DLD1 (cell line): ENCODE data around the gene TNFSF11.

Source experiments
- in situ Hi-C: cut with HindIII; loops from 2 replicates; pipeline ENCODE4 v1.10.0; 2017; ENCODE audit warnings: low sequenced_read_pairs

The TNFSF11 gene

DNA sequence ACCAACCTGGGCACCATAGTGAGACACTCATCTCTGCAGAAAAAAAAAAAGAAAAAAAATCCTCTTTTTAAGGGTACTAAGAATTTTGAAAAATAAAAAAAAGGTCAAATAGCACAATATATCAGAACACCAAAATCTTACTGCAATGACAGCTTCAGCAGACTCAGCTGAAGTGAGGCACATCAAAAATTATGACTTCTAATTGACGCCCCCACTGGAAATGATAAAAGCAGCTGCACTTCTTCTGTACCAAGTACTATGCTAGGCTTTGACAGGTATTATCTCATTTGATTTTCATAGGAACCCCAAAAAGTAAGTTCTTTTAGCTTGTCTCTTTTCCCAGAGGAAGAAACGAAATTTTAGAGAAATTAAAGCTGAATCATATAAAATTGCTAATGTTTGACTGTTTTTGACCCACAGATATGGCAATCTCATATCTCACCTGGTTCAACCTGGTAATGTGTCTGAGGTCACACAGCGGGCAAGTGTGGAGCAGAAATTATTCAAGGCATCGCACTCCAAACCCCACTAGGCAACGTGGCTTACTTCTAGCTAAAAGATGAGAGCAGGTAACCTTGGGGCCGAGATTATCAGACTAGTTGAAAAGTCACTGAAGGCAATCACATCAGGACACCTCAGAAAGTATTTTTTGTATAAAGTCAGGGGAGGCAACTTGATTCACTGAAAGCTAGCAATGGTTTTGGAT lies 78.1 kb downstream of the TNFSF11 start:
- in situ Hi-C loops = no loop called here

GRCh38 chr13:42652642-42653415 lies 78.9 kb downstream of the TNFSF11 start:
- in situ Hi-C loops = no loop called here

GRCh38 chr13:42653679-42654078 lies 79.7 kb downstream of the TNFSF11 start:
- in situ Hi-C loops = no loop called here

DNA sequence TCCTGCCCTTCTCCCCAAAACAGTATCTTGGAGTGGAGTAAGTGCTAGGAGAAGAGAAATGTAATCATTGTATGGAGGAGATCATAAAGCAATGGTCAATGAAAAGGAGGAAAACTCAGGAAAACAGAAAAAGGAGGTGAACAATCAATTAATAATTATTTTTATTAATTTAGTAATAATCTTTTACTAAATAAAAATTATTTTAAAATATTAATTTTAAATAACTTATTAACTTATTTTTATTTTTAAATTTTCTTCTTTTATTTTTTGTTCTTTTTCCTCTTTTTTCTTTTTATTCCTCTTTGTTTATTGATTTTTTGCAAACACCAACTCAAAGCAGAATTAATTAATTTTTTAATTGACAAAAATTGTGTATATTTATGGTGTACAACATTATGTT lies 80.3 kb downstream of the TNFSF11 start:
- in situ Hi-C loops = no loop called here

DNA sequence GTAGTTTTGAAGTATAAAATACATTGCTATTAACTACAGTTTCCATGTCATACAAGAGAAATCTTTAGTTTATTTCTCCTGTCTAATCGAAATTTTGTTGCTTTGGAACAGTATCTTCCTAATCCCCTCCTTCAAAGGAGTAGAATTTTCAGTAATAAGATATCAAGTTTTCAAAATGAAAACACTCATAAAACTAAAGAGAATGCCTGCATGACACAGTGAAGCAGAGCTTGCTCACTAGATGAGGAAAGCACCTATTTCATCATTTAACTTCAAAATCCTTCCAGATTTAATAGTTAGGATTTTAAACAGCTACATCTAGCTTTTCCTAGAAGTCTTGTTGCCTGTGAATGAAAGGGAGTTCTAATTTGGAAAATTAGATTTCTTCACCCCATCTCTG lies 80.8 kb downstream of the TNFSF11 start:
- in situ Hi-C loops = no loop called here

DNA sequence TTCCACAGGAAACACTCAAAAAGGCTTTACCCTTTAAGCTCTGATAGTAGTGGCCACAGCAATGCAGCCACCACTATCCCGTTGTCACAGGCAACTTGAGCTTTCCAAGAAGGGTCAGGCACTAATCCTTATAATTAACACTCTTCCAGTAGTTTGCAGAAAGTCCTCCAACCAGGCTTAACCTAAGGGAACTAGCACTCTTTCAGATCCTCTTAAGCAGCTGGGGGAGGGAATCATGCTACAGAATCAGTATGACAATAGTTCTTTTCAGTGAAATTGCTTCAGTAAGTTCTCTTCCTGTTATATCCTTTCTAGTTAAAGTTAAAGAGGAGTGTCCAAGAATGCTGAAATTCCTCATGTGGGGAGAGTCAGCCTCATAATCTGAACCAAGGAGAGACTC lies 82.2 kb downstream of the TNFSF11 start:
- in situ Hi-C loops = no loop called here

DNA sequence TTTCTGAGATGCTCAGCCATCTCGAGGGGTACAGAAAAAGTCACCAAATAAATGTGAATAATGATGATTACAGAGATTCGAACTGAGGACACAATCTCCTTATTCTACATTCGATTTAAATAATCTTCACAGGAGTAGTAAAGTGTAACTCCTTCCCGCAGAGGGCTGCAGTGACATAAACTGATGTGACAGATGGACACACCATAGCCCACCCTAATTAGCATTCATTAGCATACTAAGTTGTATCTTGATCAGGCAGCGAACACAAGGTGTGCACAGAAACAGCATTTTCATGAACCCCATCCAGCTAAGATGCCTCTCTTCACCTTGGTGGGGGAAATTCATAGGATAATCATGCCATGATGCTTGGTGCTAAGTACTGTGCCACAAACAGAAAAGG lies 83.0 kb downstream of the TNFSF11 start:
- in situ Hi-C loops = no loop called here
